CD4-positive, alpha-beta T cell treated with Interleukin-15 for 4 hours (primary cell): ENCODE results near the gene RRP1B.
A peak's percentile ranks its signal among the peaks of the same experiment; 100 is the strongest.
"Not testable (repeated sequence)": the region's sequence is repeated elsewhere in the genome, so short reads cannot be mapped to it uniquely, and the experiment has no call there.

ENCODE experiments used
- DNase-seq: peaks from one replicate; pipeline ENCODE4 v3.0.0-alpha.2; 2020; ENCODE audit warnings: low spot score

Gene RRP1B

DNA sequence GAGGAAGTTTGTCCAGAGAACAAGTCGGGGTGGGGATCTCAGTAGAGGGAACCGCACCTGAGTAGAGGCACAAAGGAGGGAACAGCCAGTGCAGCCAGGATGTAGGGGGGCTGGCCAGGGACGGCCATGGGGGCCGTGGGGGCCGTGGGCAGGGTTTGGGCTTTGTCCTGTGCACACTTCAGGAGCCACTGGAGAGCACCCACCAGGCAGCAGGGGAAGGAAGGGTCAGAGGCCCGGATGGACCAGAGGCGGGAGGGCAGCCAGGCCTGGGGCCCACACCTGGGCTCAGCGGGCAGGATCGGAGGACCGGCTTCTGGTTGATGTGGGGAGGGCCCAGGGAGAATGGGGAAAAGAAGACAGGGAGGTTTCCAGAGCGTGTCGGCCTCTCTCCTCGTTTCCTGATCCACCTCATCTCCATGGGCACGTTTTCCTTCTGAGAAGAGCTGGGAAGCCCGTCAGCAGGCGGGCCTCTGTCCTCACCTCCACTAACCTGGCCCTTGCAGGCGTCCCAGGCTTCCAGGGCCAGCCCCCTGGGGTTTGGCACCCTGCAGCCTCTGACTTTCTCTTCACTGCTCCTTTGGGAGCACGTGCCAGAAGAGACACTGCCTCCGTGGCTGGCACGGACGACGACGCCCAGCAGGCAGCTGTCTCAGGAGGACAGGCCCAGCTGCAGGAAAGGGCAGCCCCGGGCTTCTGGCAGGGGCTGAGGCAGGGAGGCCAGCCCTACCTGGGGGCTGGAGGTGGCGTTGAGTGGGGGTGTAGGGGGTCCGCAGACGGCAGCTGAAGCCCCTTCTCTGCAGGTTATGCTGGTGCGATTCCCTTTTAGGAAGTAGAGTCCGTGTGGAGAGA, 42.8 kb downstream of the RRP1B start:
- DNase-seq = no peak

DNA sequence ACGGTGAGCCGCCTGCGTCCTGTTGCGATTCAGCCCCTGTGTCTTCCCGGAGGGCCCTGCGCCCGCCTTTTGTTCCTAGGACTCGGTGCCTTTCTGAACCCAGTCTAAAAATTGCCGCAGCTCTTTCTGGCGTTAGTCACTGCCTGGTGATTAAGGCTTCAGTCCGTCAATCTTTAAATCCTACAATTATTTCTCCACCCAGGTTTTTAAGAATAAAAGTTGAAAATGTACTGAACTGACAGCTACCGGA, 43.4 kb downstream of the RRP1B start:
- DNase-seq = no peak

DNA sequence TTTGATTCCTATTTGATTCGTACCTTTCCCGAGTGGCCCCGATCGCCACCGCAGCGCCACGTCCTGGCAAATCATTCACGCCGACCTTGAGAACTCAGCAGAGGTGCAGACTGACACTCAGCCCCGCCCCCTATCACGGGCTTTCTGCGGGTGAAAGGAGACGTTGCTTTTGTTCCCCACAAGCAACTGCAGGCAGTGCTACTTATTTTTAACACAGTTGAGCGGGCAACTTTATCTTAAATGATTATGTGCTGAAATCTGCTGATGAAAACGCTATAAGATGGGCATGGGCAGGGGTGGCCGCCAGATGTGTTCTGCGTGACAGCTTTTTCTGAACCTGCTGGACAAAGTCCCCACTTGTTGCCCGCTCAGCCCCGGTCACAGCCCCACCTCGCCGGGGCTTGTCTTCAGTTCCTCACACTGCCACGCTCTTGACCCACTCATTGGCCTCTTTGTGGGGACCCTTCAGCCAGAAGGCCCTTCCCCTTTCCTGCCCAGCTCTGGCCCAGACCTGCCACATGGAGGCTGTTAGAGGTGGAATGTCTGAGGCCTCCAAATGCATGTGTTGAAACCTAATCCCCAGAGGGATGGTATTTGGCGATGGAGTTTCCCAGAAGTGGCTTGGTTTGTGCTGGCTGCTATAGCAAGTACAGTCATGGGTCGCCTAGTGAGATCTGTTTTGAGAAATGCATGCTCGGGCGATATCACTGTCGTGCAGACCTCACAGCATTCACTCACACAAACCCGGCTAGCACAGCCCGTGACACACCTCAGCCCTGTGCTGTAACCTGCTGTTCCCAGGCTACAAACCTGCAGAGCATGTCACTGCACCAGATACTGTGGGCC, 43.9 kb downstream of the RRP1B start:
- DNase-seq = no peak

DNA sequence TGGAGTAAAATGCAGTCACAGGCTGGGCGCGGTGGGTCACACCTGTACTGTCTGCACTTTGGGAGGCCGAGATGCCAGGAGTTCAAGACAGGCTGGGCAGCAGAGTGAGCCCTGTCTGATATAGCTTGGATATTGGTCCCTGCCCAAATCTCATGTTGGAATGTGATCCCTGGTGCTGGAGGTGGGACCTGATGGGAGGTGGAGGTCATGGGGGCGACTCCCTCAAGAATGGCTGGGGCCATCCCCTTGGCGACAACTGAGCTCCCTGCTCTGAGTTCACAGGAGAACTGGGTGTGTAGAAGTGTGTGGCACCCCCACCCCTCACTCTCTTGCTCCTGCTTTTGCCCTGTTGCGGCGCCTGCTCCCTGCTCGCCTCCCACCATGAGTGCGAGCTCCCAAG, 48.1 kb downstream of the RRP1B start:
- no peak for DNase-seq

DNA sequence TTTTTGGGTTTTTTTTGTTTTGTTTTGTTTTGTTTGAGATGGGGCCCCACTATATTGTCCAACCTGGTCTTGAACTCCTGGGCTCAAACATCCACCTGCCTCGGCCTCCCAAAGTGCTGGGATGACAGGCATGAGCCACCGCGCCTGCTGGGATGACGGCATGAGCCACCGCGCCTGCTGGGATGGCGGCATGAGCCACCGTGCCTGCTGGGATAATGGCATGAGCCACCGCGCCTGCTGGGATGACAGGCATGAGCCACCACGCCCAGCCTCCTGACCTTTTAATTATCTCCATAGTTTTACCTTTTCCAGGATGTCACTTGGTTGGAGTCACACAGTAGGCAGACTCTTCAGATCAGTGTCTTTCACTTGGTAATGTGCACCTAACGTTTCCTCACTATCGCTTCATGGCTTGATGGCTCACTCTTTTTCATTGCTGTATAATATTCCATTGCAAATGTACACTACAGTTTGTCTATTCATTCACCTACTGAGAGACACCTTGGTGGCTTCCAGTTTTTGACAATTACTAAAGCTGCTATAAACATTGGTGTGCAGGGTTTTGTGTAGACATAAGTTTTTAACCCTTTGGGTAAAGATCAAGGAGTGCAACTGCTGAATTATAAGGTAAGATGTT, 49.5 kb downstream of the RRP1B start:
- no peak for DNase-seq

DNA sequence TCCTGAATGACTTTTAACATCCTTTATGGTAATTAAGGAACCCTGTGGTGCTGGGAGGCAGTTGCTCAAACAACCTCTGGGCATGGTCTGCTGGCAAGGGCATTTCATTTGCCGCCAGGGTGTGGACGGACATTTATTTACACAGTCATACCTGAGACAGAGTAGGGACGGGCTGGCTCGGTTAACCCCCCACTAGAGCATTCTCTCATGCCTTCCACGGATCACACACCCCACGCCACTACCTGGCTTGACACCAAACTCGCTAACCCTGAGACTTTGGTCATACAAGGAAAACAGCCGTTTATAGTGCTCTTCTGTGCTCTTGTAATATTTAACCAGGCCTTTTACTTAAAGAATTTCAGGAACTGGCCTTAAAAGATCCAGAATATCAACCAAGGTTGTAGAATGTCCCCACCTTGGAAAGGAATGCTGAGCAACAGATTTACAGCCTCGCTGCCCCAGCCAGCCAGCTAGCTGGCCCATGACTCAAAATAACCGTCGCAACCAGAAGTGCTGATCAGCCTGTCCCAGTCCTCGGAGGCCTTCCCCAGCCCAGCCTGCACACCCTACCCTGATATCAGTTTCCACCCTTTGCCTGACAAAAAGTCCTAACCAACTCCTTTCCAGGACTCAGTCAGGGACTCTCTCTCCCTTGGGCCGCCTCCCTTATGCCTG, 53.0 kb downstream of the RRP1B start:
- no peak for DNase-seq

DNA sequence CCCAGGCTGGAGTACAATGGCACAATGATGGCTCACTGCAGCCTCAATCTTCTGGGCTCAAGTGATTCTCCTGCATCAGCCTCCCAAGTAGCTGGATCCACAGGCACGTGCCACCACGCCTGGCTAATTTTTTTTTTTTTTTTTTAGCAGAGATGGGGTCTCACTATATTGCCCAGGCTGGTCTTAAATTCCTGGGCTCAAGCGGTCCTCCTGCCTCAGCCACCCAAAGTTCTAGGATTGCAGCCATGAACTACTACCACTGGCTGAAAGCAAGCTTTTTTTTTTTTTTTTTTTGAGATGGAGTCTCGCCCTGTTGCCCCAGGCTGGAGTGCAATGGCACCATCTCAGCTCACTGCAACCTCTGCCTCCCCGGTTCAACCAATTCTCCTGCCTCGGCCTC, 53.8 kb downstream of the RRP1B start:
- DNase-seq = not testable (repeated sequence)

DNA sequence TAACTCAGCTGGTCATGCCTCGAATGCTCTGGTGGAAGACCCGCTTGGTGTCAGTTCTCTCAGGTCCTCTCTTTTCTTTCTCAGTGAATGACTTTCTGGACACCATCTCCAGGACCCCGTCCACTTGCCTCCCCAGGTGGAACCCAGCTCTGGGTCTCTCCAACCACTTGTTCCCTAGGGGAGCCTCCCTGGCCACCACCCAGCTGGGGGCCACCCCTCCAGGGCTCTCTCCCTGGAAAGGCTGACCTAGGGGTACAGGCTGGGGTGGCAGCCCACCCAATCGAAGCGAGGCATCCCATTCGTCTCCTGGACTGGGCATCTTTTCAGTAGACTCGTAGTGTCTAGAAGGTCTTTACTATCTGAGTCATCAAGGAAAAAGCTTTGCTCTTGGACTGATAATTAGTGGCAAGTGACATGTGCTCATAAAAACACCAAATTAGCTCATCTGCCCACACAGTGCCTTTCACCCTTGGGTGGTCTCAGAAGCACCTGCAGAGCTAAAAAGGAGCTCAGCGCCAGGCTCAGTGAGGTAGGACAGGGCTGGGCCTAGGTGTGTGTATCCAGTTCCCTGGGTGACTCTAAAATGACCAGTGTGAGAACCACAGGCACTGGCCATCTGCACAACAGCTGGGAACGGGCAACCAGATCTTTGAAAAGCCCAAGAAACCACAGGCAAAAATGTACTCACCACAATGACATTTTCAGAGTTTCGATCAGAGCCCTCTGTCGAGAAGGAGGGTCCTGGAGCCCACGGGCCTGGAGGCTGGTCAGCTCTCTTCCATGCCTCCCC, 57.2 kb downstream of the RRP1B start:
- no peak for DNase-seq

DNA sequence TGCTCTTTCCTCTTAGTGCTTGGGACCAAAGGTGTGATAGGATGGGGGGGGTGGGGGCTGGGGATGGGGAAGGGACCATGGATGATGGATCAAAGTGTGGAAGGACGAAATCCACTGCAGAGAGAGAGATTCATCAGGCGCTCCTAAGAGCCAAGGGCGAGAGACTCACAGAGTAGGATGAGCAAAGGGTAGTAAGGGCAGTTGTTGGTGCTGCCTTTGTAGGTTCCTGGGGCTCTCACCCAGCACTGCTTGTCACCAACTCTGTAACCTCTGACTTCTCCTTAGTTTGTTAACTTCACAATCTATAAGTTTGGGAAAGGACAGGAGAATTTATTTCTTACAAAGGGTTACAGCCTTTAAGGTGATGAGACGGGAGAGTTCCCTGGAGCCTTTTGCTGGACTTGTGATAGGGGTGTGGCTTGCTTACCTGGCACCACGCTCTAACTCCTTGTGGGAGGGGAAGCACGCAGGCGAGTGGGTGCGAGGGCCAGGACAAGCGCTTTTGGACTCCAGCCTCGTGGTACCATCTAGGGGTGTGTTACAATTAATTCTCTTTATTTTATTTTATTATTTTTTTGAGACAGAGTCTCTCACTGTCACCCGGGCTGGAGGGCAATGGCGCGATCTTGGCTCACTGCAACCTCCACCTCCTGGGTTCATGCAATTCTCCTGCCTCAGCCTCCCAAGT, 58.0 kb downstream of the RRP1B start:
- no peak for DNase-seq

DNA sequence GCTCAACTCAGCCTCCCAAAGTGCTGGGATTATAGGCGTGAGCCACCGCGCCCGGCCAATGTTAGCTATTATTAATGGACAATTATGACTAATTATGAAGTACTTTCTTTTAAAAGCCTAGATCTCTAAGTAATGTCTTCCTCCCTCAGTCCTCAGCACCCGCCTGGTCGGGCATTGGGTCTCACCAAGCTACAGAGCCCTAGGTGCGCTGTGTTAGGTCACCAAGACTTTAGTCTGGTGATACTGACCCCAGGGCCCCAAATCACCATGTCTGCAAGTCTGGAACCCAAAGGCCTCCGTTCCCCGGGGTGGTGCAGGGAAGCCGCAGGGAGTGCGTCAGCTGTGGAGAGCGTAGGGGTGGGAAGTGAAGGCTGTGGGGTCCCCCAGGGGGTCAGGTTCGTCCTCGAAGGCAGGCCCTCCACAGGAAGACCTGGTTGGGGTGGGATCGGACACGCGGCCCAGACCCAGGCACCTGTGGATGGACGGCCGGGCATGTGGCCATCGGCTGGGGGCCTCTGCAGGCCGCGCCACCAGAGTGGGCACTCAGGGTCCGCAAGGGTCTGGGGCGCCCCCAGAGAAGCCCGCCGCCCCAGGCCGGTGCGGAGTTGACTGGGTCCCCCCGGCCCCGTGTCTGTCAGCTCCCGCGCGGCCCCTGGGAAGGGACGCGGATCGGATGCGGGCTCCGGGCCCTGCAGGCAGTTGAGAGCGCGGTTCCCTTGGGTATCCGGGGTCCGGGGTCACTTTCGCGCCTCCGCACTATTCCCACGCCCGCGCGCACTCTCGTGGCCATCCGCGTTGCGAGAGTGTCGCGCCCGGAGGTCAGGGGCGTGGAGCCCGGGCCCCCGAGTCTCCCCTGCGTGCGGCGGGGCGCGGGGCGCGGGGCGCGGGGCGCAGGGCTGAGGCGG, 58.9 kb downstream of the RRP1B start:
- DNase-seq = no peak

DNA sequence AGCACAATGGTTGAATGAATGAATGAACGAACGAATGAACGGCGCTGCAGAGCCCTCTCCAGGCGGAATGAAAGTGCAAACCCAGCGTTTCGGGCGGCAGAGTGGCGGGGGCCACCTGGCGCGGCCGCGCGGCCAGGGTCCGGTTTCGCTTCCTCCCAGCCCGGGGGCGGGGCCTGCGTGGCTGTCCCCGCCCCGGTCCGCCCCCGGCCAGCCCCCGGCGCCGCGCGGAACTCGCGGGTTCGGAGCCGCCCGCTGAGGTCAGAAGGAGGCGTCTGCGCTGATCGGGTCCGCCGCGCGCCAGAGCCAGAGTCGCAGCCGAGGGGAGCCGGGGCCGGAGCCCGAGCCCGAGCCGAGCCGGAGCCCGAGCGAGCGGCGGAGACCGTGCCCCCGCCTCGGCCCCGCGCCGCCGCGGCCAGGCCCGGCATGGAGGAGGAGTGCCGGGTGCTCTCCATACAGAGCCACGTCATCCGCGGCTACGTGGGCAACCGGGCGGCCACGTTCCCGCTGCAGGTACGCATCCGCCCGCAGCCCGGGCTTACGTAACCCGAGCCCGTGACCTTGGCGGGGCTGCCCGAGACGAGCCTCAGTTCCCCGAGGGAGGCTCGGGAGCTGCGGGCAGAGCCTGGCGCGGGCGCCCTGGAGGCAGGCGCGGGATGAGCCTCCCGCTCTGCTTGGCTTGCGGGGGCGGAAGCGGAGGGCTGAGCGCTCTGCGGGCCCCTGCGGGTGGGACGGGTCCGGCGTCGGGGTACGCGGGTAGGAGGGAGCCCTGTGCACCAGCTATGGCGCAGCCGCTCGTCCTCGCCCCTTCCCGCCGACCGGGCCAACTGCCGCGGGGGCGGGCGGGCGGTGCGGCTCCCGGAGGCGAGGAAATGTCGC, 59.8 kb downstream of the RRP1B start, which contains the start of gene PDXK:
Gene PDXK, plus strand, starts transcription at position 258 of the 876 bp plus-strand sequence. Its CDS starts 166 bp downstream, at position 424.
- peak; percentile 63 for DNase-seq

DNA sequence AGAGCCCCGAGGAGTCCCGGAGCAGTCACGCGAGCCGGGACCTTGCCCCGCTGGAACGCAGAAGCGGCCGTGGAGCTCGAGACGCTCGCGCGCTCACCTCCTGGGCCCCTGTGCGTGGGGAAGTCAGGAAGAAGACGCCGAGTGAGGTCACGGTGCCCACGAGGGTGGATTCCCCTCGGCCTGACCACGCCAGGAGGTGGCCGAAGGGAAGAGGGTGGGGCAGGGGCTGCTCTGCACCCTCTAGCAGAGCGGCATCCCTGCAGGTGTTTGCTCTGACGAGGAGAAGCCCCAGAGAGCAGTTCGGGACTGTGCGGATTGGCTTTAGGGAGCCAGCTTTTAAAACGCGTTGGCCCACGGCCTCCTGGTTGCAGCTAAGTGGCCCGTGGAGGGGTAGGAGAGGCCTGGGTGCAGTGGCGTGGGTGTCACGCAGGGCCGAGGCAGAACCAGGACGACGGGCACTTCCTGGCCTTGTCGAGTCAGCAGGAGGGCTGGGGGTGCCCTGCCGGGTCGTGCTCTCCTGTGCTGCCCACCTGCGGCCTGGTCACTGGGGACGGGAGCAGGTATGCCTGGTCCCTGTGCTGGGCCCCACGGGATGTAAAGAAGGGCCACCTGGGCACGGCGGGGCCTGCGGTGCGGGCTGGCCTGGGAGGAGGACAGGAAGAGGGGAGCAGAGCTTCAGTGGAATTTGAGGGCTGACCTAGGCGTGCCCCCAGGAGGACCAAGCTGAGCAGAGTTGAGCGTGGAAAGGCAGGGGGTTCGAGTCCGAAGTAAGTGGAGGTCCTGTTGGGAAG, 60.6 kb downstream of the RRP1B start:
- no peak for DNase-seq

DNA sequence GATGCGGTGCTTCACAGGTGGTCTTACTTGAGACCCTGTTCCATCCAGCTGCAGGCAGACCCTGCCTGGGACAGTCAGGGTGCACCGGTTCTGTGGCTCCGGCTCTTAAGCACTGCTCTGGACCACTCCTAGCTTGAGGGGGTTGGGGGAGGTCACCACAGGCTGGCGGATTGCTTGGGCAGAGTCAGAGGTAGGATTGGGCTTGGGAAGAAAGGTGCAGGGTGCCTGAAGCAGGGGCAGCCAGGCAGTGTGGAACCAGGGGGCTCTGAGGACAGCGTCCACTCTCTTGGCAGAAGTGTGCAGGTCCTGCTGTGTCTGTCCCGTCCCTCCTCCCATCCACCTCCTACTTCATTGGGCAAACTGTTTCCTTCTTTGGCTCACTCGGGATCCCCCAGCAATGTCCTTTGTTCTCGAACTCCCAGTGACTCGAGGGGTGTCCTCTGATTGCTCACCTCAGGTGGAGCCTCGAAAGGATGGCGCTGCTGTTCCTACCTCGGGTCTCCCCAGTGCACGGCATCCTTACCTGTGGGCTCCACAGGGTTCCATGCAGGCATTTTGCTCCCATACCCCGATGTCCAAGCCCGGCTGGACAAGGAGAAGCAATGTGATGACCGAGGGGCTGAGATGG, 61.3 kb downstream of the RRP1B start:
- no peak for DNase-seq

DNA sequence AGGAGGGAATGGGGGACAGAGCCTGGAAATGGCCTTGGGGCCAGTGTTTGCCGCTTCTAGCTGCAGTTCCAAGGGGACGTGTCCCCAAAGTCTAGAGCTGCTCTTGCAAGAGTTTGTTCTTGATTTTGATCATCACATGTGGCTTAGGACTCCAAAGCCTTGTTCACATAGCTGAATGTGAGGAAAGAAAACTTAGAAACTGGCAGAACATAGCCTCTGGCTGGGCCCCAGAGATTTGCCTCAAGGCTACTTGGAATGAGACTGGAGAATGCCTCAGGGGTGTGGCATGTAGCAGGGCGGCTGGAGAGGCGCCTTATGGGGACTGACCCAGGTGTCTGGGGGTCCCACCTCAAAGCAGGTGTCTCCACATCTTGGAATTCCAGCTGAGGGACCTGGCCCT, 61.8 kb downstream of the RRP1B start:
- DNase-seq = no peak

DNA sequence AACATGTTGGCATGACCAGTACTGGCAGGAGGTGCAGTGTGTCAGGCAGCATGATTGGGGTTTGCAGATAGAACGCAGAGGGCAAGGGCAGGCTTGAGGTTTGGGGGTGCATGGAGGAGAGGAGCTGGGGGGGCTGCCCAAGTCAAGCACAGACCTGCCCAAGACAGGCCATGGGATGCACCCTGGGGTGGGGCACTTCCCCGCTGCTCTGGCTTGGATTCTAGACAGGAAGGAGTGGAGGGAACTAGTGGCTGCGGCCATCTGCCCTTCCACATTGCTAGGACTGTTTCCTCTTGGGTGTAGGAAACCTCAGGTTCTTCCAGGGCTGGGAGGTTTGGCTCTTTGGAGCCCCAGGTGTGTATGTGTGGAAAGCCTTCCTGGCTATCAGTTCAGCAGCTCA, 62.6 kb downstream of the RRP1B start:
- no peak for DNase-seq

DNA sequence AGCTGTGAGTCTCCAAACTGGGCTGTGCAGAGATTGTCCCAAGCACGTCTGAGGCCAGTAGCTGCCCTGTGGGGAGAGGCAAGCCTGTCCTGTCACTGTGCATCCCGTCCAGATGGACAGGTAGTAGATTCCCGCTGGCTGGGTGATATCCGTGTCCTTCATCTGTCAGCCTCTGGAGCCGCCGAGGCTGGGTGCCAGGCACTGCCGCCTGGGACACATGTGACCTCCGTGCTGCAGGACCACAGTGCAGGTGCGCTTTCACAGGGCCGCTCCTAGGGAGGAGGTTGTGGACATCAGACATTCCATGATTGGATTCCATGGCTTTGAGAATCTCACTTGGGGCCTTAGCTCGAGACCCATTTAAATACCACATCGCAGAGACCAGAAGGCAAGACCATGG, 64.3 kb downstream of the RRP1B start:
- DNase-seq = no peak

DNA sequence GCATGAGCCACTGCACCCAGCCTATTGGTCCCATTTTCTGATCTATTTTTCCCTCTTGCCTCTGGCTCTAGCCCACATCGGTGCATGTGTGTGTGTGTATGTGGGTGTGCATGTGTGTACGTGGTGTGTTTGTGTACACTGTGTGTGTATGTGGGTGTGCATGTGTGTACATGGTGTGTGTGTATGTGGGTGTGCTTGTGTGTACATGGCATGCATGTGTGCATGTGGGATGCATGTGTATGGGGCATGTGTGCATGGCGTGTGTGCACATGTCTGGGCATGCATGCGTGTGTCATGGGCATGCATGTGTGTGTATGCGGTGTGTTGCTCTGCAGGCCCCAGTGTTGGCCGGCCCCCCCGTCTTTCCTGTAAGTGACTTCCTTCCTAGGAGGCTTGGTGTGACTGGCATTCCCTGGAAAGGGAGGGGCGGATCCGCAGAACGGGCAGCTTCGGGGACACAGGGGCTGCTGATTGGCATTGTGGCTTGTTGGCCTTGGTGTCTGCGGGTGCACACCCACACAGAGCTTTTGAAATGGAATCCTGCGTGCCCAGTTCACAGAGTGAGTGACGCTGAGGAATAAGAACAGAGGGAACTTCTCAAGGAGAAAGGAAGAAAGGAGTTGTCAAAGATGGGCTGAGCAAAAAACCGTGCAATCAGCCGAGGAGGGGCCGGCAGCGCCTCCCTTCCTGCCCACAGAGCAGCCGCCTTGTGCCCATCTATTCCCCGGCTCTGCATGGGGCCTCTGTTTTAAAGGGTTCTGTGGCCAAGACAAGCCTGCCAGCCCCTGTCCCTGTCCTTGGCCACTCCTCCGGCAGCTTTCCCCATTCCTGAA, 67.5 kb downstream of the RRP1B start:
- DNase-seq = no peak
